Activated CD4-positive, alpha-beta T cell treated with anti-CD3 and anti-CD28 coated beads, Interleukin-2, amount 10 ng/mL, durations not matched to agents 7 days and 5 days (primary cell): ENCODE measurements around the gene GNB1. TPM values are rescaled to one million over a fixed set of nuclear protein-coding genes. Genes with fewer than 3 reads are reported as not detected.
A peak's percentile ranks its signal among the peaks of the same experiment; 100 is the strongest.

Source experiments
- CTCF ChIA-PET: fragments of 350-600 bp; sonication (Branson Sonifier 250); formaldehyde crosslinking; loops from one replicate; lab custom pipeline; 2021; ENCODE audit warnings: antibody characterized with exemption; lab: Charles Lee
- POLR2A ChIA-PET: fragments of 350-600 bp; sonication (Branson Sonifier 250); formaldehyde crosslinking; loops from one replicate; lab custom pipeline; 2021; ENCODE audit warnings: antibody characterized with exemption; lab: Charles Lee
- DNase-seq: peaks from one replicate; pipeline ENCODE4 v3.0.0-alpha.2; 2020
- H3K27ac Mint-ChIP-seq: one replicate; pipeline ENCODE4 v1.8.0; 2021; ENCODE audit warnings: mild to moderate bottlenecking, moderate library complexity, mixed read lengths
- H3K27me3 Mint-ChIP-seq: one replicate; pipeline ENCODE4 v1.8.0; 2021; ENCODE audit warnings: mixed read lengths
- H3K36me3 Mint-ChIP-seq: one replicate; pipeline ENCODE4 v1.8.0; 2021; ENCODE audit warnings: low read depth, mixed read lengths
- H3K4me1 Mint-ChIP-seq: one replicate; pipeline ENCODE4 v1.8.0; 2021; ENCODE audit warnings: mixed read lengths
- H3K4me3 Mint-ChIP-seq: one replicate; pipeline ENCODE4 v1.8.0; 2021; ENCODE audit warnings: mild to moderate bottlenecking, moderate library complexity, mixed read lengths
- H3K9me3 Mint-ChIP-seq: one replicate; pipeline ENCODE4 v1.8.0; 2021; ENCODE audit warnings: mixed read lengths
- total RNA-seq, 2 experiments: library from RNA; stranded (reverse); gene quantifications; one replicate each; pipeline ENCODE4 v1.2.3, GENCODE V29; 2021

GNB1 gene
- total RNA-seq, 2 experiments from 2014 or later = 368 to 454 TPM

DNA sequence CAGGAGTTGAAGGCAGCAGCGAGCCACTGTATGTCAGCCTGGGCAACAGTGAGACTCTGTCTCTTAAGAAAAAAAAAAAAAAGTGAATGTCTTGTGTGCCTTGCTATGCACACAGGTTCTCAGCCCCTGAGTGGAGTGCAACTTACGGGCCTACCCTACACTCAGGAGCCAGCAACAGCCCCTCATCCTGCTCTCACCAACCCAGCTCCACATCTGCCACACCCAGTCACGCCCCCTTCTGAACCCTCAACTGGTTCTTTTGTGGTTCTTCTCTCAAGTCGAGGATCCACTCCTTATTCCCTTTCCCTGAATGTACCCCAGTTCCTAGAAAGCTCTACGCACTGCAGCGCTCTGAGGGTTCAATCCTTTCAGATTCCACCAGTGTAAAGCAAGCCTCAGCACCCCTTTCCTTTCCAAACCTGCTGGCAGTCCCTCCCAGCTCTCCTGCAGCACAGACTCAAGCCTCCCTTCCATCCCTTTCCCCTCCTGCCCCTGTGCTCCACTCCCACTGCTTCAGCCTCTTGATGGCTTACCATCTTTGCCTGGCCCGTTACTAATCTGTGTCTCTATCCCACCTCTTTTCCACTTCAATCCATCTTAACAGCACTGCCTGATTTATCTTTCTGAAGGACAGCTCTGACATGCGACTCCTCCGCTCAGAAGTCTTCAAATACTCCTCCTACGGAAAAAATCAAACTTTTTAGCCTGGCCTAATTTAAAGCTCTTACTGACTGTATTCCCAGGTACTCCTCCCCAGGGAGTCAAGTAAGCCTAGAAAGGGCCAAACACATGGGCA lies 38.1 kb downstream of the GNB1 start:
- Mint-ChIP-seq H3K27ac (peak overlapping the region; percentile 16), H3K9me3 (no peaks in the 10 kb centered on the region), H3K4me1 (peaks cover 33% of the 10 kb centered on the region), H3K4me3 (no peak overlapping the region), H3K27me3 (no peaks in the 10 kb centered on the region), H3K36me3 (peaks cover 13% of the 10 kb centered on the region)
- CTCF ChIA-PET = no interaction called here
- POLR2A ChIA-PET = interaction anchor here (1.0 kb wide), 1 partner anchor 9 kb away, joined by 5 read pairs; no protein-coding TSS in a partner anchor
- DNase-seq = no peak

DNA sequence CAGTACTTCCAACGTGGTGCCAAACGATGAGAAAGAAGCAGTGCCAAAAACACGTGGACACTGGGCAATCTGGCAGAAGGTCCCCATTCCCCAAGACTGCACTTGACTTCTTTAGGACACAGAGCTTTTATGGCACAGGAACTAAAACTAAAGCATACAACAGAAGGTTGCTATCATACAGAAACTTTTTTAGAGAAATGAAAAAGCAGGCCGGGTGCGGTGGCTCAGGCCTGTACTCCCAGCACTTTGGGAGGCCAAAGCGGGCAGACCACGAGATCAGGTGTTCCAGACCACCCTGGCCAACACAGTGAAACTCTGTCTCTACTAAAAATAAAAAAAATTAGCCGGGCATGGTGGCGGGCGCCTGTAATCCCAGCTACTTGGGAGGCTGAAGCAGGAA lies 43.0 kb downstream of the GNB1 start:
- no peaks in the 10 kb centered on the region for H3K9me3 Mint-ChIP-seq
- ChIA-PET CTCF (interaction anchor here (0.6 kb wide), 1 partner anchor 202 kb away, joined by 3 read pairs; no protein-coding TSS in a partner anchor), POLR2A (no interaction called here)
- no peak for DNase-seq
- H3K27me3 Mint-ChIP-seq = no peaks in the 10 kb centered on the region
- H3K4me1 Mint-ChIP-seq = peaks cover 25% of the 10 kb centered on the region
- H3K4me3 Mint-ChIP-seq = no peak overlapping the region
- peaks cover 22% of the 10 kb centered on the region for H3K36me3 Mint-ChIP-seq
- no peak overlapping the region for H3K27ac Mint-ChIP-seq

DNA sequence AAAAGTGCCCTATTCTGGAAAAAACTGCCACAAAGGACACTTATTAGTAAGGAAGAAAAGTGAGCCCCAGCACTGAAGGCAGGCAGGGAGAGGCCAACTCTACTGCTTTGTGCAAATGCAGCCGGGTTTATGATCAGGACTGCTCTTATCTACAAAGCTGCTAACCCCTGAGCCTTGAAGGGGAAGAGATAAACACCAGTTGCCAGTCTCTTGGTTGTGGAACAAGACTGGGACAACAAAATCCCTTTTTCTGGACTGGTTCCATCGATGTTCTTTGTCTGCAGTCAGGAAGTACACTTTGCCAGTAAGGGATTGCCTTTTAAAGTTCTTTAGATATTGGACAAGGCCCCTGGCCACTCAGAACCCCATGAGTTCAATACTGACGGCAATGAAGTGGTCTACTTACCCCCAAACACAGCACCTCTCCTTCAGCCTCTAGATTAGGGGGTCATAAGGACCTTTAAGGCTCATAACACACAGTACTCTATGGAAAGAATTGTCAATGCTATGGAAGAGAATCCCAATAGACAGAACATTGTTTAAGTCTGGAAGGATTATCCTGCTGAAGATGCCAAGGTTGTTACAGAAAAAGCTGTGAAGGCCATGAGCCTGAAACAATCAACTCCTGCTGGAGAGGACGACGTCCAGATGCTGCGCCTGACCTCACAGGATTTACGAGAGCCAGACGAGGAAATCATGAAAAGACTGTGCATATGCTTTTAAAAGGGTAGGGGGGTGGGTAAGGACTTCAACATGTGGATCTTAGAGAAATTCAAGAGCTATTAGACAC lies 43.6 kb downstream of the GNB1 start:
- Mint-ChIP-seq H3K9me3 (no peaks in the 10 kb centered on the region), H3K36me3 (peaks cover 18% of the 10 kb centered on the region), H3K4me3 (no peak overlapping the region), H3K27ac (no peak overlapping the region), H3K27me3 (no peaks in the 10 kb centered on the region), H3K4me1 (peaks cover 27% of the 10 kb centered on the region)
- DNase-seq = no peak
- ChIA-PET POLR2A (no interaction called here), CTCF (interaction anchor here (1.6 kb wide), 1 partner anchor 198 kb away, joined by 4 read pairs; no protein-coding TSS in a partner anchor)

GRCh38 chr1:1846386-1846918 lies 44.4 kb downstream of the GNB1 start:
- CTCF ChIA-PET = interaction anchor here (1.6 kb wide), 1 partner anchor 198 kb away, joined by 4 read pairs; no protein-coding TSS in a partner anchor
- Mint-ChIP-seq H3K36me3 (peaks cover 18% of the 10 kb centered on the region), H3K4me3 (no peak overlapping the region), H3K9me3 (no peaks in the 10 kb centered on the region), H3K27ac (peak overlapping the region; percentile 46), H3K27me3 (no peaks in the 10 kb centered on the region), H3K4me1 (peaks cover 32% of the 10 kb centered on the region)
- POLR2A ChIA-PET = interaction anchor here (0.6 kb wide), 1 partner anchor 23 kb away, joined by 3 read pairs; no protein-coding TSS in a partner anchor
- no peak for DNase-seq

- Mint-ChIP-seq H3K4me1 (peaks cover 35% of the 10 kb centered on the region), H3K27me3 (no peaks in the 10 kb centered on the region), H3K27ac (peak overlapping the region; percentile 41), H3K9me3 (no peaks in the 10 kb centered on the region), H3K36me3 (peaks cover 19% of the 10 kb centered on the region), H3K4me3 (no peak overlapping the region)
- ChIA-PET POLR2A (no interaction called here), CTCF (no interaction called here)
- no peak for DNase-seq
Observed at GRCh38 chr1:1842360-1843146, 48.3 kb downstream of the GNB1 start.

- Mint-ChIP-seq H3K9me3 (no peaks in the 10 kb centered on the region), H3K27me3 (no peaks in the 10 kb centered on the region), H3K4me1 (peaks cover 35% of the 10 kb centered on the region), H3K36me3 (peaks cover 14% of the 10 kb centered on the region), H3K27ac (peak overlapping the region; percentile 55), H3K4me3 (peak overlapping the region; percentile 62)
- POLR2A ChIA-PET = no interaction called here
- CTCF ChIA-PET = interaction anchor here (1.1 kb wide), 1 partner anchor 35 kb away, joined by 3 read pairs; no protein-coding TSS in a partner anchor
- no peak for DNase-seq
Observed at GRCh38 chr1:1841575-1841995, 49.3 kb downstream of the GNB1 start.

GRCh38 chr1:1839311-1839965 lies 51.4 kb downstream of the GNB1 start:
- peaks cover 30% of the 10 kb centered on the region for H3K4me1 Mint-ChIP-seq
- H3K9me3 Mint-ChIP-seq = no peaks in the 10 kb centered on the region
- CTCF ChIA-PET = no interaction called here
- POLR2A ChIA-PET = no interaction called here
- DNase-seq = no peak
- peak overlapping the region; percentile 46 for H3K27ac Mint-ChIP-seq
- peaks cover 14% of the 10 kb centered on the region for H3K36me3 Mint-ChIP-seq
- H3K27me3 Mint-ChIP-seq = no peaks in the 10 kb centered on the region
- H3K4me3 Mint-ChIP-seq = no peak overlapping the region

- peaks cover 29% of the 10 kb centered on the region for H3K36me3 Mint-ChIP-seq
- H3K27me3 Mint-ChIP-seq = no peaks in the 10 kb centered on the region
- no peak for DNase-seq
- no peak overlapping the region for H3K27ac Mint-ChIP-seq
- peaks cover 18% of the 10 kb centered on the region for H3K4me1 Mint-ChIP-seq
- H3K4me3 Mint-ChIP-seq = no peak overlapping the region
- ChIA-PET CTCF (interaction anchor here (0.6 to 1.0 kb wide), 2 partner anchors 12 to 129 kb away, joined by 3 to 4 read pairs; no protein-coding TSS in a partner anchor), POLR2A (no interaction called here)
- no peaks in the 10 kb centered on the region for H3K9me3 Mint-ChIP-seq
Observed at GRCh38 chr1:1836119-1836518, 54.8 kb downstream of the GNB1 start.

- ChIA-PET POLR2A (no interaction called here), CTCF (interaction anchor here (0.6 to 1.0 kb wide), 2 partner anchors 13 to 129 kb away, joined by 3 to 4 read pairs; no protein-coding TSS in a partner anchor)
- Mint-ChIP-seq H3K9me3 (no peaks in the 10 kb centered on the region), H3K36me3 (peaks cover 31% of the 10 kb centered on the region), H3K27ac (no peak overlapping the region), H3K4me3 (no peak overlapping the region), H3K4me1 (peaks cover 17% of the 10 kb centered on the region), H3K27me3 (no peaks in the 10 kb centered on the region)
- no peak for DNase-seq
Observed at GRCh38 chr1:1835546-1835945, 55.3 kb downstream of the GNB1 start.

- CTCF ChIA-PET = interaction anchor here (0.5 kb wide), 1 partner anchor 61 kb away, joined by 3 read pairs; no protein-coding TSS in a partner anchor
- H3K4me1 Mint-ChIP-seq = peaks cover 13% of the 10 kb centered on the region
- DNase-seq = no peak
- peaks cover 31% of the 10 kb centered on the region for H3K36me3 Mint-ChIP-seq
- H3K9me3 Mint-ChIP-seq = no peaks in the 10 kb centered on the region
- no peaks in the 10 kb centered on the region for H3K27me3 Mint-ChIP-seq
- POLR2A ChIA-PET = no interaction called here
- H3K27ac Mint-ChIP-seq = peak overlapping the region; percentile 9
- H3K4me3 Mint-ChIP-seq = no peak overlapping the region
Observed at GRCh38 chr1:1833916-1834325, 57.0 kb downstream of the GNB1 start.

DNA sequence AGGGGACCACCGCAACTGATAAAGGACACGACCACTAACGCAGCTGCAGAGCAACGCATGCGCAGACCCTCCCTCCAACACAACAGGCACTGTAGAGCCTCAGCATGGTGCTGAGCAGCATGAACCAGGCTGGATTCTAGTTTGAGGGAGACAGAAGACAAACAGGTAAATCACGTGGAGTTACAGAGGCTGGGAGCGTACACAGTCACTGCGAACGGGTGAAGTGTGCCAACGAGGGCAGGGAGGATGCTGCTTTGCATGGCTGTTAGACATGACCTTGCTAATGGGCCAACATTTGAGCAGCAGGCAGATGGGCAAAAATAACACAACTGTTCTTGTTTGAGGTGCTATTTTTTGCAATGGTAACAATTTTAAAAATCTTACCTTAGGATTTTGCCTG lies 57.4 kb downstream of the GNB1 start:
- peaks cover 28% of the 10 kb centered on the region for H3K36me3 Mint-ChIP-seq
- CTCF ChIA-PET = interaction anchor here (1.0 kb wide), 1 partner anchor 54 kb away, joined by 3 read pairs; no protein-coding TSS in a partner anchor
- H3K4me3 Mint-ChIP-seq = no peak overlapping the region
- H3K4me1 Mint-ChIP-seq = peaks cover 13% of the 10 kb centered on the region
- POLR2A ChIA-PET = no interaction called here
- H3K27ac Mint-ChIP-seq = no peak overlapping the region
- no peaks in the 10 kb centered on the region for H3K27me3 Mint-ChIP-seq
- H3K9me3 Mint-ChIP-seq = no peaks in the 10 kb centered on the region
- DNase-seq = no peak
